Cardiac muscle cell (in vitro differentiated cells and primary cell): ENCODE results near the gene ZXDA. TPM values are rescaled to one million over a fixed set of nuclear protein-coding genes. Genes with fewer than 3 reads are reported as not detected.
"Not testable (repeated sequence)": the region's sequence is repeated elsewhere in the genome, so short reads cannot be mapped to it uniquely, and the experiment has no call there.

ENCODE experiments used
- DNase-seq, 2 donors: peaks; one replicate each; pipeline versions ENCODE4 v3.0.0 to v3.0.0-alpha.2; 2010 to 2017; ENCODE audit warnings: low read depth in 1 of 2, low spot score in 1 of 2
- H3K27ac ChIP-seq: fragments of 200-600 bp; sonication (generic); 2 replicates; pipeline ENCODE4 v1.5.1; 2016
- H3K27me3 ChIP-seq: fragments of 200-600 bp; sonication (generic); 2 replicates; pipeline ENCODE4 v1.6.0; 2016; ENCODE audit warnings: control low read depth
- H3K36me3 ChIP-seq: fragments of 200-600 bp; sonication (generic); 2 replicates; pipeline ENCODE4 v1.5.1; 2016; ENCODE audit warnings: control low read depth
- H3K4me1 ChIP-seq: fragments of 200-600 bp; sonication (generic); 2 replicates; pipeline ENCODE4 v1.8.1; 2017; ENCODE audit warnings: low read depth, mild to moderate bottlenecking, mixed run types
- H3K4me3 ChIP-seq: fragments of 200-600 bp; sonication (generic); 2 replicates; pipeline ENCODE4 v1.5.1; 2016; ENCODE audit warnings: mild to moderate bottlenecking
- H3K9me3 ChIP-seq: fragments of 200-600 bp; sonication (generic); 2 replicates; pipeline ENCODE4 v1.5.1; 2017; ENCODE audit warnings: low read depth, mild to moderate bottlenecking, control low read depth
- polyA plus RNA-seq: library from polyadenylated mRNA; unstranded; fragments of >200 nt; fragmentation: Nextera tagmentation; extraction: Ambion mirVana; gene quantifications from 2 replicates; pipeline ENCODE4 v1.2.1, GENCODE V29; 2016
- total RNA-seq: library from RNA; depleted of rRNA; stranded (reverse); fragments of >200 nt; gene quantifications from 2 replicates; pipeline ENCODE4 v1.2.3, GENCODE V29; 2016
- TF ChIP-seq, protein P1 (sequence below): IDR thresholded peaks from 2 replicates; pipeline ENCODE4 v1.5.1; 2012; ENCODE audit warnings: low read depth, mild to moderate bottlenecking, low read length

The ZXDA gene
- total and polyA plus RNA-seq, 2 experiments from 2014 or later = 1.5 to 10.1 TPM

DNA sequence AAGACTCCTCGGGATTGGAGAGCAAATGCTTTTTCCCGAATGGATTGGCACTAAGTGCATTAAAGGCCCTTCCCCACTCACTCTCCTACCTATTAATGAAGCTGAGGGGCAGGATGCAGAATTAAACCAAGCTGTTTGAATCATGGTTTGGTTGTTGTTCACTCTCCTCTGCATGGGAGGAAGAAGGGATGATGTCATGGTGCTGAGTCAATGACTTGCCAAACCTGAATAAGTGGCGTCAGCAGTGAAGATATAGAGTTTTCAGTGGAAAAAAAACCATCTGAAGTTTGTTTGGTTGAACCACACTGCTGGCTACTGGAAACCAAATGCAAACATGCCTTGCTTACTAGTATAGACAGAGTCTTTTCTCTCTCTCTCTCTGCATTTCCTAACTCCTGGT lies 19.8 kb upstream of the ZXDA start:
- no peaks in the 10 kb centered on the region for H3K9me3 ChIP-seq
- H3K27ac ChIP-seq = no peak overlapping the region
- H3K4me1 ChIP-seq = no peaks in the 10 kb centered on the region
- H3K27me3 ChIP-seq = no peaks in the 10 kb centered on the region
- no peaks in the 10 kb centered on the region for H3K36me3 ChIP-seq
- DNase-seq = no peak
- TF ChIP-seq, protein P1, sequence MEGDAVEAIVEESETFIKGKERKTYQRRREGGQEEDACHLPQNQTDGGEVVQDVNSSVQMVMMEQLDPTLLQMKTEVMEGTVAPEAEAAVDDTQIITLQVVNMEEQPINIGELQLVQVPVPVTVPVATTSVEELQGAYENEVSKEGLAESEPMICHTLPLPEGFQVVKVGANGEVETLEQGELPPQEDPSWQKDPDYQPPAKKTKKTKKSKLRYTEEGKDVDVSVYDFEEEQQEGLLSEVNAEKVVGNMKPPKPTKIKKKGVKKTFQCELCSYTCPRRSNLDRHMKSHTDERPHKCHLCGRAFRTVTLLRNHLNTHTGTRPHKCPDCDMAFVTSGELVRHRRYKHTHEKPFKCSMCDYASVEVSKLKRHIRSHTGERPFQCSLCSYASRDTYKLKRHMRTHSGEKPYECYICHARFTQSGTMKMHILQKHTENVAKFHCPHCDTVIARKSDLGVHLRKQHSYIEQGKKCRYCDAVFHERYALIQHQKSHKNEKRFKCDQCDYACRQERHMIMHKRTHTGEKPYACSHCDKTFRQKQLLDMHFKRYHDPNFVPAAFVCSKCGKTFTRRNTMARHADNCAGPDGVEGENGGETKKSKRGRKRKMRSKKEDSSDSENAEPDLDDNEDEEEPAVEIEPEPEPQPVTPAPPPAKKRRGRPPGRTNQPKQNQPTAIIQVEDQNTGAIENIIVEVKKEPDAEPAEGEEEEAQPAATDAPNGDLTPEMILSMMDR = no peak
- H3K4me3 ChIP-seq = no peak overlapping the region

DNA sequence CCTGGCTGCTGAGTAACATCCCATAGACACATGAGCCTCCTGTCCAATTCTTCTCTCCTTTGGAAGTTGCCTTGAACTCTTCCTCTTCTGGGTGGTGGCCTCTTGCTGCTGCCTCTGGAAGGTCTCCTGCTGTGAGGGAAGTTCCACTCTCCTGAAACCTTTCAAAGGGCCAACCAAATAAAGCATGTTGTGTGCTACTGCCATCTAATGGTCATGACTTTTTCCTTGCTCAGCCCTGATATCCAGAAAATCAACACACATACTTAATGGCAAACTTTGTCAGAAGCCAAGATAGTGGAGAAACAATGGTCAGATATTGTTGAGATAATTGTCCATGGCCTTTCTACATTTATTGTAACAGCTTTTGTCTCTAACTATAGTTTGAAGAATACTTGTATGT lies 19.1 kb upstream of the ZXDA start:
- Histone ChIP-seq H3K4me1 (no peaks in the 10 kb centered on the region), H3K27me3 (no peaks in the 10 kb centered on the region), H3K36me3 (no peaks in the 10 kb centered on the region), H3K27ac (no peak overlapping the region), H3K9me3 (no peaks in the 10 kb centered on the region), H3K4me3 (no peak overlapping the region)
- DNase-seq = peak; percentile 29 to 49
- TF ChIP-seq, protein P1 = peak; percentile 41

DNA sequence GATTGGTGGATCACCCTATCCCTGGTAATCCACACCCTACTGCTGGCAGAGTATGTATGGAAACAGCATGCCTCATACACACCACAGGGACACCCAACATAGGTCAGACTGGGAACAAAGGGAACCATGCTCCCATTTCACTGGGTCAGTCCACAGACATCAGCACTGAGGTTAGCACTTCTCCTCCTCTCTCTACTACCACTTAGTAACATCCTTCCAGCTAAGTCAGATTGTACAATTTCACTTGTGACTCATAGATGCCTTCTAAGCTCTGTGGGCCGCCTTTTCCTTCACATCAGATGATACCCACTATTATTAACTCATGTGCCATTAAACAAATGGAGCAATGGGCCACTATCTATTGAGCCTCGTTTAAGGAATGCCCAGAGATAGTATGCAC lies 15.5 kb upstream of the ZXDA start:
- no peak overlapping the region for H3K27ac ChIP-seq
- TF ChIP-seq, protein P1 = no peak
- no peak for DNase-seq
- H3K4me1 ChIP-seq = no peaks in the 10 kb centered on the region
- no peak overlapping the region for H3K4me3 ChIP-seq
- H3K36me3 ChIP-seq = no peaks in the 10 kb centered on the region
- H3K9me3 ChIP-seq = no peaks in the 10 kb centered on the region
- H3K27me3 ChIP-seq = no peaks in the 10 kb centered on the region

DNA sequence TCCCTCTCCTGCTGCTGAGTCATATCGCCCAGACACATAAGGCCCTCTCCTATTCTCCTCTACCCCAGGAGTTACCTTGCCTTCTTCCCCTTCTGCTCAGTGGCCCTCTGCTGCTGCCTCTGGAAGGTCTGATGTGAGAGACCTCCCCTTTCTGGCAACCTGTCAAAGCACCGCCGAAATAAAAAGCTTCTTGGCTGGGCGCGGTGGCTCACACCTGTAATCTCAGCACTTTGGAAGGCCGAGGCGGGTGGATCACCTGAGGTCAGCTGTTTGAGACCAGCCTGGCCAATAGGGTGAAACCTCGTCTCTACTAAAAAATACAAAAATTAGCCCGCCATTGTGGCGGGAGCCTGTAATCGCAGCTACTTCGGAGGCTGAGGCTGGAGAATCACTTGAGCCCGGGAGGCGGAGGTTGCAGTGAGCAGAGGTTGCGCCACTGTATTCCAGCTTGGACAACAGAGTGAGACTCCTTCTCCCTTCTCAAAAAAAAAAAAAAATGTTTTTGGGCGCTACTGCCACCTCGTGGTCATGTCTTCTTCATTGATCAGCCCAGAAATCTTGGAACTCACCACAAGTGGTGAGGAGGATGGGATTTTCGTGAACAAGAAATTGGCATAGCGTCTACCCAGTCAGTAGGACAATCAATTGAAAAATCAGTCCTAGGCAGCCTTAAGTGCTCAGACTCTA lies 8.6 kb upstream of the ZXDA start:
- Histone ChIP-seq H3K4me1 (no peaks in the 10 kb centered on the region), H3K4me3 (no peak overlapping the region), H3K36me3 (no peaks in the 10 kb centered on the region), H3K27ac (no peak overlapping the region), H3K9me3 (no peaks in the 10 kb centered on the region), H3K27me3 (no peaks in the 10 kb centered on the region)
- DNase-seq = peak; percentile 15 to 53
- TF ChIP-seq, protein P1 = peak; percentile 40

DNA sequence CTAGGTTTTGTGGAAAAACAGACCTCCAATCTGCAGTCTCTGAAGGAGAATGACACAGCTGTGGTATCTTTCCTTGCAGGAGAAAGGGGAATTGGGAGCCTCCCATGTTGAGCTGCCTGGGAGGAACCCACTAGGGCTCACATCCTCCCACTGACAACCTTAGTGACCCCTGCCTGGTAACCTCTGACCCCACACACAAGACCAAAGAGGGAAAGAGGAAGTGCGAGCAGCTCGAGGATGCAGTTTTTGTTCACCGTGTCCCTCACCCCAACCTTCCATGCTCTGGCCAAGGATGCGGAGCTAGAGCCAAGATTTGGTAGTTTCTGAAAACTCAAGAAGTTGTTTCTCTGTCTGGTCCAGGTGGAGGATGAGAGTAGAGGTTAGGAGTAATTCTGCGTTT lies 5.4 kb upstream of the ZXDA start:
- TF ChIP-seq, protein P1 = no peak
- no peak overlapping the region for H3K27ac ChIP-seq
- DNase-seq = no peak
- H3K36me3 ChIP-seq = no peaks in the 10 kb centered on the region
- H3K9me3 ChIP-seq = no peaks in the 10 kb centered on the region
- no peak overlapping the region for H3K4me3 ChIP-seq
- H3K4me1 ChIP-seq = no peaks in the 10 kb centered on the region
- no peaks in the 10 kb centered on the region for H3K27me3 ChIP-seq

DNA sequence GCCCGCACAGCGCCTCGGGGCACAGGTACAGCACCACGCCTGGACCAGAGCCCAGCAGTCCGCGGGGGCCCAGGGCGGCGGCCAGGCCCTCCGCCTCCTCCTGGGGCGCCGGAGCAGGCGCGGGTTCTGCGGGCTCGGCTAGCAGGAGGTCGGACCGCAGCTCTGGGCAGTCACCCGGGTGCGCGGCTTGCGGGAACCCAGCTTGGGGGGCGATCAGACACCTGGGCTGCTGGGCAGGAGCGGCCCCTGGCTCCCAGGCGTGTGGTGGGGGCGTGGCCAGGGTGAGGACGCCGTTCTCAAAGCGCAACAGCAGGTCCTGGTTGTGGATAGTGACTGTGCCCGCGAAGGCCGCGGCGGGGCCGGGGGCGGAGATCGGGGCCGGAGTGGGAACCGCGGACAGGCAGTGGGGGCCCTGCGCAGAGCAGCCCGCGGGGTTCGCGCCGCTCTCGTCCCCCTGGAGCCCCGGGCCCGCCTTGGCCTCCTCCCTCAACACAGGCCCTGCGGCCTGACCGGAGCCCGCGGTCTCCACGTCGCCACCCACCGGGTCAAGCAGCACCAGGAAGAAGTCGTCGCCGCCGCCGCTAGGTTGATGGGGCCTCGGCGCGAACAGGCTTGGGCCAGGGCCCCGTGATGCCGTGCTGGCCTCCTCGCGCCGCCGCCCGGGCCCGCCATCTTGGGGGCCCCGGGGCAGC lies 517 bp downstream of the ZXDA start:
- not testable (repeated sequence) for H3K9me3 ChIP-seq, H3K36me3 ChIP-seq, H3K27me3 ChIP-seq, H3K4me1 ChIP-seq
- peak overlapping the region; percentile 42 for H3K4me3 ChIP-seq
- DNase-seq = peak; percentile 22 to 32
- peak overlapping the region; percentile 85 for H3K27ac ChIP-seq

DNA sequence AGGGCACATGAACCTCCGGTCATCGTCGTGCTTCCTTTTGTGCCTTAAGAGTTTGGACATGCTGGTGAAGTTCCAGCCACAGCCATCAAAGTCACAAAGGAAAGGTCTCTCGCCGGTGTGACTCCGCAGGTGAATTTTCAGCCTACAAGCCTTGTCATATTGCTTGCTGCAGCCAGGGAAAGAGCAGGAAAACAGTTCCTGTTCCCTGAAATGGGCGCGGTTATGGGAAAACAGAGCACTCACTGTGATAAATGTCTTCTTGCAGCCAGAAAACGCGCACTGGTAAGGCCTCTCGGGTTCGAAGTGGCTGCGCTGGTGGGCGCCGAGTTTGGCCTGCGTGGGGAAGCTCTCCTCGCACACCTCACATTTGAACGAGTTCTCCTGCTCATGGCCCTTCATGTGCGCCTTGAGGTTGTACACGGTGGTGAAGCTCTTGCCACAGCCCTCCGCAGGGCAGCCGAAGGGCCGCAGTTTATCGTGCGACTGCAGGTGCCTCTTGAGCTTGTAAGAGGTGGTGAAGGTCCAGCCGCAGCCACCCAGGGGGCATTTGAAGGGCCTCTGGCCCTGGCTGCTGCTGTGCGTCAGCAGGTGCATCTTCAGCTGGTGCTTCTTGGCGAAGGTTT lies 1.2 kb downstream of the ZXDA start:
- H3K27ac ChIP-seq, H3K4me1 ChIP-seq, H3K36me3 ChIP-seq, H3K27me3 ChIP-seq, H3K9me3 ChIP-seq: not testable (repeated sequence)
- peak overlapping the region; percentile 42 for H3K4me3 ChIP-seq
- DNase-seq = peak in 1 of 2 donors; percentile 5
